HAP-1 (cell line): ENCODE results near the gene FAM184B.

Source experiments
- DNase-seq, 2 experiments: peaks; one replicate each; pipeline ENCODE4 v3.0.0-alpha.2; 2016 to 2020; ENCODE audit warnings: low spot score in 2 of 2
- H3K27me3 ChIP-seq: fragments of 250-450 bp; sonication (Bioruptor Pico); 2 replicates; pipeline ENCODE4 v1.5.1; 2020; ENCODE audit warnings: low read depth, mild to moderate bottlenecking, moderate library complexity
- H3K36me3 ChIP-seq: fragments of 250-450 bp; sonication (Bioruptor Pico); replicated peaks from 2 replicates; pipeline ENCODE4 v1.5.1; 2020; ENCODE audit warnings: mild to moderate bottlenecking
- H3K4me1 ChIP-seq: fragments of 250-450 bp; sonication (Bioruptor Pico); 2 replicates; pipeline ENCODE4 v1.5.1; 2020; ENCODE audit warnings: mild to moderate bottlenecking
- H3K4me3 ChIP-seq: fragments of 250-450 bp; sonication (Bioruptor Pico); 2 replicates; pipeline ENCODE4 v1.5.1; 2020; ENCODE audit warnings: mild to moderate bottlenecking, moderate library complexity
- H3K9me3 ChIP-seq: fragments of 250-450 bp; sonication (Bioruptor Pico); 2 replicates; pipeline ENCODE4 v1.5.1; 2020; ENCODE audit warnings: mild to moderate bottlenecking, moderate library complexity
- in situ Hi-C: fragments of 300-500 bp; cut with MboI; formaldehyde crosslinking; loops from 3 replicates; pipeline ENCODE4 v1.14.3; 2020; ENCODE audit warnings: low sequenced_read_pairs, inconsistent platforms, mixed read lengths

Gene FAM184B

DNA sequence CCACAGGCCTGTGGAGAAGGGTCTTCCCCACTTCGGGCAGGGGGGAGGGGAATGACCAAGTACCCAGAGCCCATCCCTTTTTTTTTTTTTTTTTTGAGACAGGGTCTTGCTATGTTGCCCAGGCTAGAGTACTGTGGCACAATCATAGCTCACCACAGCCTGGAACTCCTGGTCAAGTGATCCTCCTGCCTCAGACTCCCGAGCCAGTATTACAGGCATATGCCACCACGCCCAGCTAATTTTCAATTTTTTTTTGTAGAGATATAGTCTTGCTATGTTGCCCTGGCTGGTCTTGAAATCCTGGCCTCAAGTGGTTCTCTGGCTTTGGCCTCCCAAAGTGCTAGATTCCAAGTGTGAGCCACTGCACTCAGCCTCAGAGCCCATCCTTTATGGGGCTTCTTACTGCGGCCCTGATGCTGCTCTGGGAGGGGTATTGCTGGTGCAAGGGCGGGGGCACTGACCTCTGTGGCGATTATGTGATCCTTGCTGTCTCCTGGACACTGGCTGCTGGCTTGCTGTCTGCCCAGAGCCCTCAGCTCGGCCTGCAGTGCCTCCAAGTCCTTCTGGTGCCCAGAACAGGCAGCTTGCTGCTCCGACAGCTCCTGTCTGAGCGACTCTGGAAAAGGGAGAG lies 134.1 kb downstream of the FAM184B start:
- in situ Hi-C loops: no loop called here
- Histone ChIP-seq H3K9me3 (no peaks in the 10 kb centered on the region), H3K27me3 (no peaks in the 10 kb centered on the region), H3K4me1 (no peaks in the 10 kb centered on the region), H3K36me3 (no peaks in the 10 kb centered on the region), H3K4me3 (no peak overlapping the region)
- DNase-seq: no peak

DNA sequence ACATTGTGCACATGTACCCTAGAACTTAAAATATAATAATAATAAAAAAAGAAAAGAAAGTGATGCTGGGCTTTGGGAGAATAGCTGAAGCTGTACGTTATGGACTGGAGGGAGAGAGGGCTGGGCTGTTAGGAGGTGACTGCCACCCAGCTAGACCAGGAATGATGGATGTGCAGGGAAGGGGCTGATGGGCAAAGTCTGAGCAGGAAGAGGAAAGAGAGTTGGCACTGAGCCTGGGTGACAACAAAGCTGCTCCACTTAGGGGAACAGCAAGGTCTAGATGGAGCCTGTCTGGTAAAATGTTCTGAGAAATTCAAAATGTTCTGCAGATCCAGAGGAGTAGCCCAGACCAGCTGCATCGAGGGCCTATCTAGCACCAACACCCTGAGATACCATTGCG lies 134.7 kb downstream of the FAM184B start:
- Histone ChIP-seq H3K4me1 (no peaks in the 10 kb centered on the region), H3K27me3 (no peaks in the 10 kb centered on the region), H3K4me3 (no peak overlapping the region), H3K36me3 (no peaks in the 10 kb centered on the region), H3K9me3 (no peaks in the 10 kb centered on the region)
- in situ Hi-C loops: no loop called here
- DNase-seq: no peak

- no peaks in the 10 kb centered on the region for H3K27me3 ChIP-seq
- no peaks in the 10 kb centered on the region for H3K9me3 ChIP-seq
- H3K36me3 ChIP-seq: no peaks in the 10 kb centered on the region; the same call in 1 of the 2 replicates
- in situ Hi-C loops: no loop called here
- no peaks in the 10 kb centered on the region for H3K4me1 ChIP-seq
- no peak for DNase-seq
- no peak overlapping the region for H3K4me3 ChIP-seq
Observed at GRCh38 chr4:17642398-17642783, 139.0 kb downstream of the FAM184B start.

DNA sequence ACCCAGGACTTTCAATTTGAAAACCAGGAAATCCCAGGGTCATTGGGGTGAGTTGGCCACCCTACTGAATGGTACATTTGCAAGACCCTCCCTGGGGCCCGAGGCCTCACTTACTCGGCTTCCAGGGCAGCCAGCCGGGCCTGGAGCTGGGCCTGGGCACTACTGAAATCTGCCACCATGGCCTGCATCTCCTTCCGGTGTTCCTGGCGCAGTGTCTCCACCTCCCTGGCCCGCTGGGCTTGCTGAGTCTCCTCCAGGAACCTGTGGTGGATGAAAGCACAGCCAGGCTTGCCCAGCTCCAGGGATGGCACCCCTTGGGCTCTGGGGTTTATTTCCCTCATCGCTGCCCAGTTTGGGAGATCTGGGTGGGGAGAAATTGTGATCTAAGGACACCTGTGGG lies 142.3 kb downstream of the FAM184B start:
- Histone ChIP-seq H3K4me1 (no peaks in the 10 kb centered on the region), H3K4me3 (no peak overlapping the region), H3K9me3 (no peaks in the 10 kb centered on the region), H3K36me3 (peaks cover 7% of the 10 kb centered on the region), H3K27me3 (no peaks in the 10 kb centered on the region)
- no peak for DNase-seq
- in situ Hi-C loops: no loop called here

GRCh38 chr4:17636696-17637622 lies 144.5 kb downstream of the FAM184B start:
- in situ Hi-C loops: no loop called here

GRCh38 chr4:17636341-17636695 lies 145.1 kb downstream of the FAM184B start:
- Histone ChIP-seq H3K9me3 (no peaks in the 10 kb centered on the region), H3K36me3 (peaks cover 25% of the 10 kb centered on the region), H3K4me1 (peaks cover 16% of the 10 kb centered on the region), H3K27me3 (no peaks in the 10 kb centered on the region), H3K4me3 (no peak overlapping the region)
- in situ Hi-C loops: no loop called here
- no peak for DNase-seq

More at GRCh38 chr4:17636696-17637622, 144.5 kb downstream of the FAM184B start:
- peaks cover 12% of the 10 kb centered on the region for H3K4me1 ChIP-seq
- H3K4me3 ChIP-seq: no peak overlapping the region
- no peaks in the 10 kb centered on the region for H3K9me3 ChIP-seq
- peak; percentile 86 to 89 for DNase-seq
- peaks cover 20% of the 10 kb centered on the region for H3K36me3 ChIP-seq
- no peaks in the 10 kb centered on the region for H3K27me3 ChIP-seq

DNA sequence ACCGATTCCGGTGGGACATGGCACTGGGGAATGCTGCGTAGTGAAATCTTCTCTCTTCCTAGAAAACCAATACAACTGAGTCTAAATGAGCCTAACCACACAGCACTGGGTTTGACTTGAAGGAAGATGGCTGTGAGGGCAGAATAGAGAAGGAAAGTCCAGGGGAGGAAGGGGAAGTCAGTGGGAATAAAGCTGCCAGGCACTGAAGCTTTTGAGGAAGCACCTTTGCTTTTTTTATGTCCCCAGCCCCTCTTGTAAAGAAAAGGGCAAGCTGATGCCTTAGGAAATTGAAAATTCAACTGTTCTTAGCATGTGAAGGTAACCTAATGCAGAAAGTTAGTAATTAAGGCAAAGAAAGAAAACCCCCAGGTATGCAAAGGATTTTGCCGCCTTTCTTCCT lies 146.4 kb downstream of the FAM184B start:
- Histone ChIP-seq H3K4me1 (peaks cover 20% of the 10 kb centered on the region), H3K9me3 (no peaks in the 10 kb centered on the region), H3K27me3 (no peaks in the 10 kb centered on the region), H3K36me3 (peaks cover 37% of the 10 kb centered on the region), H3K4me3 (no peak overlapping the region)
- DNase-seq: no peak
- in situ Hi-C loops: no loop called here

DNA sequence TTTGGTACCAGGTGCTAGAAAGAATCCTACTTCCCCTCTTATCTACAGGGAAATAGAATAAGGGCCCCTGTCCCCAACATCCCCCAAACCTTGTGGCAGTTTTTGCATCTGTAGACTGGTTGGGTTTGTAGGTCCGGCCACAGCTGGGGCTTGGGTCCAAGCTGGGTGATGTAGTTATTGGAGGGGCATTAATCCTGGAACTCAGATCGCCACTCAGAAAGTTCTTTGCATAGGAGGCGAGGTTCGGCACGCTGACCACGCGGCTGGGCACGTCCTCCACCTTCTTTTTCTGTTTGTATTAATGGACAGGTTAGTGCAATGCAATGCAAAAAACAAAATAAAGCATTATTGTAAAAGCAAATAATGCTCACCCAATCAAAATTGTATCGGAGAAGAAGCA lies 147.8 kb downstream of the FAM184B start:
- H3K4me1 ChIP-seq: peaks cover 20% of the 10 kb centered on the region
- H3K27me3 ChIP-seq: no peaks in the 10 kb centered on the region
- peaks cover 51% of the 10 kb centered on the region for H3K36me3 ChIP-seq
- H3K4me3 ChIP-seq: no peak overlapping the region
- DNase-seq: no peak
- in situ Hi-C loops: no loop called here
- H3K9me3 ChIP-seq: no peaks in the 10 kb centered on the region

DNA sequence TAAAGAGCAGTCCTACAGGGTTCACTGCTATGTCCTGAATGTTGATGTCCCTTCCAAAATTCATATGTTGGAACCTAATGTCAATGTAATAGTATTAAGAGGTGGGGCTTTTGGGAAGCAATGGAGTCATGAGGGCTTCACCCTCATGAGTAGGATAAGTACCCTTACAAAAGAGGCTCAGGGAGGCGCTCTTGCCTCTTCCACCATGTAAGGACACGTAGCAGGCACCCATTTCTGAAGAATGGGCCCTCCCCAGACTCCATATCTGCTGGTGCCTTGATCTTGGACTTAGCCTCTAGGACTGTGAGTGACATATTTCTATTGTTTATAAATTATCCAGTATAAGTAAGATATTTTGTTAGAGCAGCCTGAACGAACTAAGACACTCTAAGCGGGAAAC lies 151.2 kb downstream of the FAM184B start:
- Histone ChIP-seq H3K36me3 (peaks cover 82% of the 10 kb centered on the region), H3K27me3 (no peaks in the 10 kb centered on the region), H3K9me3 (no peaks in the 10 kb centered on the region), H3K4me1 (peaks cover 20% of the 10 kb centered on the region), H3K4me3 (no peak overlapping the region)
- in situ Hi-C loops: no loop called here
- no peak for DNase-seq

- no peaks in the 10 kb centered on the region for H3K27me3 ChIP-seq
- no peaks in the 10 kb centered on the region for H3K4me1 ChIP-seq
- peaks cover 88% of the 10 kb centered on the region for H3K36me3 ChIP-seq
- DNase-seq: no peak
- H3K9me3 ChIP-seq: no peaks in the 10 kb centered on the region
- H3K4me3 ChIP-seq: no peak overlapping the region
- in situ Hi-C loops: no loop called here
Observed at GRCh38 chr4:17624821-17625220, 156.6 kb downstream of the FAM184B start.

GRCh38 chr4:17623451-17624001 lies 157.9 kb downstream of the FAM184B start:
- DNase-seq: no peak
- Histone ChIP-seq H3K27me3 (no peaks in the 10 kb centered on the region), H3K4me1 (no peaks in the 10 kb centered on the region), H3K4me3 (no peak overlapping the region), H3K9me3 (no peaks in the 10 kb centered on the region), H3K36me3 (peaks cover 89% of the 10 kb centered on the region)
- in situ Hi-C loops: no loop called here

DNA sequence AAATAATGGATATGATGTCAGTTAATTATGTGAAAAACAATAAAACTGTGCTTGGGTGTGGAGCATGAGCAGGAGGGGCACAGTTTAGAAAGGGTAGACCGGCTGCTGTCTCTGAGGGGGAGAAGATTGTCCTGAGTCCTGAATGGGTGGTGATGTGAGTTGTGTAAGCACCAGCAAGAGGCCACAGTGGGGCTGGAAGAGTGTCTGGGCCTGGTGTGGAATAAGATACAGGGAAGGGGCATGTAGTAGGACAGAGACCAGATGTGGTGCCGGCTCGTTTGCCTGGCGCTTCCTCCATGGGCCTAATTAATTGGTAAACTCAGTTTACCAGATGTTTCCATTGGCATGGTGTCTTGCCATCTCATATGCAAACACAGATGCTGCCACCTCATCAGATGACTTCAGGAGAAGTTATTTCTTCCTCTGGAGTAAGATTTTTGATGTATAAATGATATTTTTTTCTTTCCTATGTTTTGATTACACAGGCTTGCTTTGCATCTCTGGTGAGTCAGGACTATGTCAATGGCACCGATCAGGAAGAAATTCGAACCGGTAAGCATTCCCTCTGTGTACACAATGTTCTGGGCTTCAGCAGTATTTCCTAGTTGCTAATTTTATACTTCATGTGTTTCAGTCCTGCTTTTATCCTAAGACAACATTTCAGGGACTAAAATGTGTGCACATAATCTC lies 161.9 kb downstream of the FAM184B start:
- Histone ChIP-seq H3K4me1 (peaks cover 10% of the 10 kb centered on the region), H3K4me3 (no peak overlapping the region), H3K27me3 (no peaks in the 10 kb centered on the region), H3K9me3 (no peaks in the 10 kb centered on the region), H3K36me3 (peaks cover 69% of the 10 kb centered on the region)
- no peak for DNase-seq
- in situ Hi-C loops: no loop called here

GRCh38 chr4:17618926-17619325 lies 162.5 kb downstream of the FAM184B start:
- in situ Hi-C loops: no loop called here
- no peak for DNase-seq
- H3K4me3 ChIP-seq: no peak overlapping the region
- H3K36me3 ChIP-seq: peaks cover 63% of the 10 kb centered on the region
- H3K27me3 ChIP-seq: no peaks in the 10 kb centered on the region
- H3K9me3 ChIP-seq: no peaks in the 10 kb centered on the region
- peaks cover 10% of the 10 kb centered on the region for H3K4me1 ChIP-seq

DNA sequence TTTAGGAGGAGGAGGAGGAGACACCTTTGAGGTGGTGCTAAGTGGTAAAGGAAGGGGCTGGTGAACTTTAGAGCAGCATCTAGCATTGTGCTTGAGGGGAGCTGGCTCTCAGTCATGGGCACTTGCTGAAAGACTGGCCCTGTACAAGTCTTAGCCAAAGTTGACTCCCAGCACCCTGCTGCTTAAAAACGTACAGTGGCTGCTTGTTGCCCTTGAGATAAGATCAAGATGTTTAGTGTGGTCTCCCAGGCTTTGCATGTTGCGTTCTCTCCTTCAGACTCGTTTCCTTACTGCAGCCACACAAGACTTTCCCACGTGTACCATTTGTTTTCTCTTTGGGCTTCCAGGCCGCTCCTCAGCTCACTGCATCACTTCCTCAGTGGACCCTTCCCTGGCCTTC lies 165.1 kb downstream of the FAM184B start:
- in situ Hi-C loops: no loop called here
- DNase-seq: no peak
- Histone ChIP-seq H3K36me3 (peaks cover 40% of the 10 kb centered on the region), H3K27me3 (no peaks in the 10 kb centered on the region), H3K4me3 (no peak overlapping the region; the same call in 1 of the 2 replicates), H3K4me1 (peaks cover 10% of the 10 kb centered on the region), H3K9me3 (no peaks in the 10 kb centered on the region)
